Nephron (organoid): ENCODE results near the gene CFAP68.

Experiments used
- H3K27ac Mint-ChIP-seq, 3 experiments: 2 replicates each; pipeline ENCODE4 v1.8.0; 2020; ENCODE audit warnings: mixed read lengths in 3 of 3, mild to moderate bottlenecking in 2 of 3, moderate library complexity in 1 of 3
- H3K27me3 Mint-ChIP-seq: 2 replicates; pipeline ENCODE4 v1.8.0; 2021; ENCODE audit warnings: low read depth, mild to moderate bottlenecking, moderate library complexity, mixed read lengths
- H3K36me3 Mint-ChIP-seq: 2 replicates; pipeline ENCODE4 v1.8.0; 2020; ENCODE audit warnings: low read depth, mixed read lengths
- H3K4me1 Mint-ChIP-seq: 2 replicates; pipeline ENCODE4 v1.8.0; 2020; ENCODE audit warnings: mixed read lengths
- H3K4me3 Mint-ChIP-seq, 3 experiments: 2 replicates each; pipeline ENCODE4 v1.8.0; 2020; ENCODE audit warnings: mild to moderate bottlenecking in 3 of 3, mixed read lengths in 3 of 3, moderate library complexity in 2 of 3
- H3K9me3 Mint-ChIP-seq: 2 replicates; pipeline ENCODE4 v1.8.0; 2020; ENCODE audit warnings: mixed read lengths
- CTCF ChIP-seq, 3 experiments: fragments of 200-600 bp; sonication (generic); IDR thresholded peaks; one replicate each; pipeline ENCODE4 v1.5.0; 2021; ENCODE audit warnings: antibody characterized with exemption in 3 of 3; ENCODE audit not compliant: unreplicated experiment in 3 of 3

Gene CFAP68

GRCh38 chr11:111878849-111879636 lies at the start of gene CFAP68, which contains the start of gene FDXACB1:
TSS of gene CFAP68 (plus strand) at chr11:111879541. CDS start at chr11:111879561, 20 bp downstream.
TSS of gene FDXACB1 (minus strand) at chr11:111879165. CDS start at chr11:111879132, 33 bp downstream.
- H3K9me3 Mint-ChIP-seq, result no peaks in the 10 kb centered on the region

GRCh38 chr11:111833524-111833923 lies 45.8 kb upstream of the CFAP68 start:
- Mint-ChIP-seq H3K4me1 (no peaks in the 10 kb centered on the region), H3K36me3 (peaks cover 41% of the 10 kb centered on the region), H3K9me3 (no peaks in the 10 kb centered on the region), H3K4me3 (no peak overlapping the region), H3K27ac (no peak overlapping the region), H3K27me3 (no peaks in the 10 kb centered on the region)
- TF ChIP-seq CTCF (IDR thresholded peaks at IDR 0.05; ENCODE audit: unreplicated experiment in 3 of 3), result no peak

More at GRCh38 chr11:111878849-111879636, at the start of gene CFAP68, which contains the start of gene FDXACB1:
- peak within 1 kb of the TSS; percentile 97 to 98 (median 98) for H3K27ac Mint-ChIP-seq
- H3K27me3 Mint-ChIP-seq, result no peaks in the 10 kb centered on the region
- peak; percentile 95 to 97 (median 95) for TF ChIP-seq CTCF (IDR thresholded peaks at IDR 0.05; ENCODE audit: unreplicated experiment in 3 of 3)
- peaks cover 16% of the 10 kb centered on the region for H3K4me1 Mint-ChIP-seq
- H3K4me3 Mint-ChIP-seq, result peak within 1 kb of the TSS; percentile 90 to 95 (median 90)
- no peaks in the 10 kb centered on the region for H3K36me3 Mint-ChIP-seq

- H3K36me3 Mint-ChIP-seq, result peaks cover 35% of the 10 kb centered on the region
Observed at GRCh38 chr11:111834432-111835163, 44.7 kb upstream of the CFAP68 start.

GRCh38 chr11:111835665-111836064 lies 43.7 kb upstream of the CFAP68 start:
- Mint-ChIP-seq H3K4me1 (no peaks in the 10 kb centered on the region), H3K4me3 (no peak overlapping the region), H3K9me3 (no peaks in the 10 kb centered on the region), H3K27ac (no peak overlapping the region), H3K27me3 (no peaks in the 10 kb centered on the region), H3K36me3 (peaks cover 32% of the 10 kb centered on the region)
- no peak for TF ChIP-seq CTCF (IDR thresholded peaks at IDR 0.05; ENCODE audit: unreplicated experiment in 3 of 3)

More at GRCh38 chr11:111834432-111835163, 44.7 kb upstream of the CFAP68 start:
- no peaks in the 10 kb centered on the region for H3K9me3 Mint-ChIP-seq
- no peaks in the 10 kb centered on the region for H3K4me1 Mint-ChIP-seq
- H3K27me3 Mint-ChIP-seq, result no peaks in the 10 kb centered on the region
- no peak overlapping the region for H3K4me3 Mint-ChIP-seq
- TF ChIP-seq CTCF (IDR thresholded peaks at IDR 0.05; ENCODE audit: unreplicated experiment in 3 of 3), result no peak
- peak overlapping the region in 1 of 3 experiments; percentile 14 for H3K27ac Mint-ChIP-seq

GRCh38 chr11:111836162-111836561 lies 43.2 kb upstream of the CFAP68 start:
- Mint-ChIP-seq H3K36me3 (peaks cover 31% of the 10 kb centered on the region), H3K4me3 (no peak overlapping the region), H3K27me3 (no peaks in the 10 kb centered on the region), H3K9me3 (no peaks in the 10 kb centered on the region), H3K4me1 (peaks cover 2% of the 10 kb centered on the region), H3K27ac (no peak overlapping the region)
- TF ChIP-seq CTCF (IDR thresholded peaks at IDR 0.05; ENCODE audit: unreplicated experiment in 3 of 3), result no peak
